Hematopoietic multipotent progenitor cell treated with erythropoietin and hydrocortisone succinate and interleukin-3 and kit ligand, for 4 days (in vitro differentiated cells): ENCODE data around the gene BLM.
"Not testable (repeated sequence)": the region's sequence is repeated elsewhere in the genome, so short reads cannot be mapped to it uniquely, and the experiment has no call there.

Experiments
- DNase-seq: peaks from one replicate; pipeline ENCODE4 v3.0.0-alpha.2; 2015

BLM gene

GRCh38 chr15:90716976-90717821 is at the start of gene BLM:
TSS of gene BLM (plus strand) at chr15:90717346. CDS start at chr15:90747393, 30,047 bp downstream.
- peak; percentile 99 for DNase-seq

- DNase-seq: not testable (repeated sequence)
Observed at GRCh38 chr15:90667755-90668345, 49.3 kb upstream of the BLM start.

- DNase-seq: not testable (repeated sequence)
Observed at GRCh38 chr15:90670631-90671030, 46.5 kb upstream of the BLM start.

GRCh38 chr15:90671216-90671615 is 45.9 kb upstream of the BLM start:
- no peak for DNase-seq

- DNase-seq: not testable (repeated sequence)
Observed at GRCh38 chr15:90673357-90673756, 43.8 kb upstream of the BLM start.

GRCh38 chr15:90674476-90674875 is 42.7 kb upstream of the BLM start:
- DNase-seq: no peak

GRCh38 chr15:90675464-90675863 is 41.7 kb upstream of the BLM start:
- DNase-seq: no peak

- DNase-seq: no peak
Observed at GRCh38 chr15:90677807-90678790, 39.0 kb upstream of the BLM start.

- DNase-seq: no peak
Observed at GRCh38 chr15:90679959-90680358, 37.2 kb upstream of the BLM start.

DNA sequence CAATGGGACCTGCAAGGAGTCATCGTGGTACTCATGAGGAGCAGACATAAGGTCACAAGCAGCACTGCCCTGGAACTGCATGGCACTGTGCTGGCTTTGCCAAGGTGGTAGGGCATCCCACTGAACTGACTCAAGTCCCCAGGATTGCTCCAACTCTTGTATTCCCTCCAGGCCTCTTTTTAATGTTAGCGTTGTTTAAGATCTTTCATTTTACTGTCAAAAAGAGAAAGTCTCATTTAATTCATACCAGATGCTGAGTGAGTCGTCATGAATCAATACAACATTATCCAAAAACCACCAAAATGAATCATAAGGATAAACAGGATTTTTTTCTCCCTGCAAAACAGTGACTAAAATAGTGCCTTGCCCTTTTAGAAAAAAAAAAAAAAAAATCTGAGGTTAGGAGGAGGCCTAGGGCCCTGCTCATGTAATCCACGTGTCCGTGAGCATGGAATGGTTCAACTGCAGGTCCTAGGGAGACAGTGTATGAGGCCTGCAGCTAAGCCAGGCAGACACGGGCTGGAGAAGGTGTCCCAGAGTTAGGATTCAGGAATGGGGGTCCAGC is 36.7 kb upstream of the BLM start:
- DNase-seq: no peak

DNA sequence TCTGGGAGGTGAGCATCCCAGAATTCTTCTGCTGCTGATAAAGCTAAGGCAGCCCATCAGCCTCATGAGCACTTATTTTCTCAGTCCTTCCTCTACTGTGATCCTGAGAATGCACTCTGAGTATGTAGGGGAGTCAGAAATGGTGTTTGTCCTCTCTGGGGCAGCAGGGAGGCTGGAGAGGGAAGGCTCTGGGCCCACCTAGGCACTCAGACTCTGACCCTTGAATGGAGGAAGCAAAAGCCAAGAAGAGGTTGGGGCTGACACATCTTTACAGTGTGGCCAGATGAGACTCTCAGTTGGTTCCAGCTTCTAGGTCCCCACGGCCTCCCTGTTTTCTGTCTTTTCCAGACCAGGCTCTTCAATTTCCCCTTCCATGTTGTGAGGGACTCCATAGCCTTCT is 36.1 kb upstream of the BLM start:
- DNase-seq: no peak

DNA sequence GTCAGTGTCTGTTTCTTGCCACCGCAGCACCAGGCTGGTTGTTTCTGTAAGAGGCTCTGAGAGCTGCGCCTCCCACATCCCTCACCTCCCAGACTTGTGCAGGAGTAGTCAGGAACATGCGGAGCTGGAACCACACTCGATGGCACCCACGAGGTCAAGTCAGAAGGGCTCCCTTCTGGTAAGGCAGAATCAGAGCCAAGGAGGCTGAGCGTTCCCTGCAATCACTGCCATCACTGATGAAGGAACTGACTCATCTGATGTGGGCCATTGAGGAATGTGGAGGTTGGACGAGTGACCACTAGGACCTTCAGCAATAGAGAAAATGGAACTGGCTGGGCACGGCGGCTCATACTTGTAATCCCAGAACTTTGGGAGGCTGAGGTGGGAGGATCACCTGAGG is 35.7 kb upstream of the BLM start:
- no peak for DNase-seq

- no peak for DNase-seq
Observed at GRCh38 chr15:90683371-90683770, 33.8 kb upstream of the BLM start.

GRCh38 chr15:90683876-90684275 is 33.3 kb upstream of the BLM start:
- DNase-seq: no peak

GRCh38 chr15:90684281-90684680 is 32.9 kb upstream of the BLM start:
- no peak for DNase-seq

- peak; percentile 91 for DNase-seq
Observed at GRCh38 chr15:90685591-90686434, 31.3 kb upstream of the BLM start.

- peak; percentile 87 for DNase-seq
Observed at GRCh38 chr15:90686435-90687218, 30.5 kb upstream of the BLM start.

- DNase-seq: not testable (repeated sequence)
Observed at GRCh38 chr15:90689326-90689961, 27.7 kb upstream of the BLM start.

DNA sequence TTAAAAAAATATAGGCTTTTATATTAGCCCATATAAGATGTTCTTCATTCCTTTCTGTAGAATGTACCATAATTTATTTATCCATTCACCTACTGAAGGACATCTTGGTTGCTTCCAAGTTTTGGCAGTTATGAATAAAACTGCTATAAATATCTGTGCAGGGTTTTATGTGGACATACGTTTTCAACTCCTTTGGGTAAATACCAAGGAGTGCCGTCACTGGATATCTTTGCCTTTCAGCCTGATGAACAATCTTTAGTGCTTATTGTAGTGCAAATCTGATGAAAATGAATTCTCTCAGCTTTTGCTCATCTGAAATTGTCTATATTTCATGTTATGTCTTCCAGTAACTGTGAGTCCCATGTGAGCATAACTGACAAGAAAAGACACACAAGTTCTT is 26.6 kb upstream of the BLM start:
- no peak for DNase-seq

DNA sequence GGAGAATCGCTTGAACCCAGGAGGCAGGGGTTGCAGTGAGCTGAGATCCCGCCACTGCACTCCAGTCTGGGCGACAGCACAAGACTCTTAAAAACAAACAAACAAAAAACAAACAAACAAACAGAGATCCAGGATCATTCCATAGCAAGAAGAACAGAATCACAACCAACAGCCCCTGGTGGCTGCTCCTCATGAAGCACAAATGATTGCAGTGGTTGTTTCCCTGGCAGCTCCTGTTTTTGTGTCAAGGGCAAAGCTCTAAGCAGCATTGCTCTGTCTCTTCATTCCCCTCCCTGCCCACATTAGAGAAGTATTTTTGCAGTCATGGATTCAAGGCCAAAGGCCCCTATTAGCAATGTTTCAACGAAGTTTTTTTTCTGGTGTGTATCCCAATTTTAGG is 25.8 kb upstream of the BLM start:
- DNase-seq: no peak
